ENCODE results near the gene TCERG1L.

GRCh38 chr10:131212763-131213325, 98.7 kb downstream of the TCERG1L start:
- TF ChIP-seq, protein P1, sequence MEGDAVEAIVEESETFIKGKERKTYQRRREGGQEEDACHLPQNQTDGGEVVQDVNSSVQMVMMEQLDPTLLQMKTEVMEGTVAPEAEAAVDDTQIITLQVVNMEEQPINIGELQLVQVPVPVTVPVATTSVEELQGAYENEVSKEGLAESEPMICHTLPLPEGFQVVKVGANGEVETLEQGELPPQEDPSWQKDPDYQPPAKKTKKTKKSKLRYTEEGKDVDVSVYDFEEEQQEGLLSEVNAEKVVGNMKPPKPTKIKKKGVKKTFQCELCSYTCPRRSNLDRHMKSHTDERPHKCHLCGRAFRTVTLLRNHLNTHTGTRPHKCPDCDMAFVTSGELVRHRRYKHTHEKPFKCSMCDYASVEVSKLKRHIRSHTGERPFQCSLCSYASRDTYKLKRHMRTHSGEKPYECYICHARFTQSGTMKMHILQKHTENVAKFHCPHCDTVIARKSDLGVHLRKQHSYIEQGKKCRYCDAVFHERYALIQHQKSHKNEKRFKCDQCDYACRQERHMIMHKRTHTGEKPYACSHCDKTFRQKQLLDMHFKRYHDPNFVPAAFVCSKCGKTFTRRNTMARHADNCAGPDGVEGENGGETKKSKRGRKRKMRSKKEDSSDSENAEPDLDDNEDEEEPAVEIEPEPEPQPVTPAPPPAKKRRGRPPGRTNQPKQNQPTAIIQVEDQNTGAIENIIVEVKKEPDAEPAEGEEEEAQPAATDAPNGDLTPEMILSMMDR (IDR thresholded peaks at IDR 0.05), result no peak
- no peak for TF ChIP-seq POLR2AphosphoS5 (IDR thresholded peaks at IDR 0.05)

Data from stomach (tissue), 4 donors.